ENCODE results near the gene CYSTM1. TPM values are rescaled to one million over a fixed set of nuclear protein-coding genes. Genes with fewer than 3 reads are reported as not detected.

Gene CYSTM1
- total and polyA plus RNA-seq, 4 donors: 8.1 to 45.7 (median 23.4) TPM

DNA sequence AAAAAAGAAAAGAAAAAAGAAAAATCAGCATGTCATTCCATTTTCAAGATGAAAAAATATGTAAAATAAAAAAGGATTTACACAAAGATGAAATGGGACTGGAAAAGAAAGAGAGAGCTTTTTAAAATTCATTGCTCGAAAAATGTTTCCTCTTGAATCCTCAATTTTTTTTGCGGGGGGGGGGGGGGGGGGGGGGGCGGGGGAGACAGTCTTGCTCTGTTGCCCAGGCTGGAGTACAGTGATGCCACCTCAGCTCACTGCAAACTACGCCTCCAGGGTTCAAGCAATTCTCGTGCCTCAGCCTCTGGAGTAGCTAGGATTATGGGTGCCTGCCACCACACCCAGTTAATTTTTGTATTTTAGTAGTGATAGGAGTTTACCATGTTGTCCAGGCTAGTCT, 111.4 kb downstream of the CYSTM1 start:
- H3K27me3 ChIP-seq (ENCODE audit: control insufficient read depth in 4 of 4, insufficient read depth in 4 of 4, low read length in 3 of 4): no peaks in the 10 kb centered on the region
- peaks cover 0 to 3% (median under 1%) of the 10 kb centered on the region in 4 donors for H3K4me1 ChIP-seq (ENCODE audit: control insufficient read depth in 4 of 4, insufficient read depth in 4 of 4, low read length in 3 of 4)
- no peak overlapping the region for H3K27ac ChIP-seq (ENCODE audit: low read depth in 1 of 2, low read length in 2 of 2)
- H3K9ac ChIP-seq (ENCODE audit: low read depth in 1 of 2, low read length in 2 of 2): no peak overlapping the region
- 83% methylated on average over 5 of the region's 5 CpGs for WGBS
- TF ChIP-seq EGR1 (IDR thresholded peaks at IDR 0.05; ENCODE audit: low read depth in 2 of 2): no peak
- no peak for TF ChIP-seq HNF4A (conservative IDR thresholded peaks at IDR 0.05)
- H3K4me3 ChIP-seq (ENCODE audit: low read depth in 1 of 3, low read length in 3 of 3): no peak overlapping the region
- no peaks in the 10 kb centered on the region for H3K9me3 ChIP-seq (ENCODE audit: control insufficient read depth in 4 of 4, low read length in 3 of 4)
- no peaks in the 10 kb centered on the region for H3K36me3 ChIP-seq (ENCODE audit: control insufficient read depth in 4 of 4, insufficient read depth in 3 of 4, low read depth in 1 of 4, low read length in 3 of 4)
- DNase-seq (ENCODE audit: low spot score): no peak

DNA sequence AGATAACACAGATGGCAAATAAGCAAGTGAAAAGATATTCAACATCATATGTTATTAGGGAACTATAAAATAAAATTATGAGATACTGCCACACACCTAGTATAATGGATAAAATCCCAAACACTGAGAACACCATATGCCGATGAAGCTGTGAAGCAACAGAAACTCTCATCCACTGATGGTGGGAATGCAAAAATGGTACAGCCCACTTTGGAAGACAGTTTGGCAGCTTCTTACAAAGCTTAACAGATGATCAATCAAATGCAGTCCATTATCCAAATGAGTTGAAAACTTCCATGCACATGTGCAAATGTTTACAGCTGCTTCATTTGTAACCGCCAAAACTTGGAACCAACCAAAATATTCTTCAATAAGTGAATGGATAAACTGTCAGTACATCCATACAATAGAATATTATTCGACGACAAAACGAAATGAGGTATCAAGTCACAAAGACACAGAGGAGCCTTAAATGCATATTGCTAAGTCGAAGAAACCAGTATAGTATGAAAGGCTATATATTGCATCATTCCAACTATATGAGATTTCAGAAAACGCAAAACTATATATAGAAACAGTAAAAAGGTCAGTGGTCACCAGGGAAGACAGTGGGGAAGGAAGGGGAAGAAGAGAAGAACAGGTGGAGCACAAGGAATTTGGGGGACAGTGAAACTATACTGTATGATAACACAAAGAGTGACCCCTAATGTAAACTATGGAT, 113.0 kb downstream of the CYSTM1 start:
- Histone ChIP-seq H3K4me1 (ENCODE audit: control insufficient read depth in 4 of 4, insufficient read depth in 4 of 4, low read length in 3 of 4) (peaks cover 0 to 5% (median 1%) of the 10 kb centered on the region in 4 donors), H3K4me3 (ENCODE audit: low read depth in 1 of 3, low read length in 3 of 3) (no peak overlapping the region), H3K27ac (ENCODE audit: low read depth in 1 of 2, low read length in 2 of 2) (no peak overlapping the region), H3K9ac (ENCODE audit: low read depth in 1 of 2, low read length in 2 of 2) (no peak overlapping the region), H3K36me3 (ENCODE audit: control insufficient read depth in 4 of 4, insufficient read depth in 3 of 4, low read depth in 1 of 4, low read length in 3 of 4) (no peaks in the 10 kb centered on the region), H3K27me3 (ENCODE audit: control insufficient read depth in 4 of 4, insufficient read depth in 4 of 4, low read length in 3 of 4) (no peaks in the 10 kb centered on the region), H3K9me3 (ENCODE audit: control insufficient read depth in 4 of 4, low read length in 3 of 4) (no peaks in the 10 kb centered on the region)
- no peak for DNase-seq (ENCODE audit: low spot score)
- no peak for TF ChIP-seq HNF4G (IDR thresholded peaks at IDR 0.05)
- no peak for TF ChIP-seq TAF1 (conservative IDR thresholded peaks at IDR 0.05)
- no peak for TF ChIP-seq GABPA (IDR thresholded peaks at IDR 0.05 in 1 of 2, conservative IDR thresholded peaks at IDR 0.05 in 1 of 2)
- TF ChIP-seq, protein P1, sequence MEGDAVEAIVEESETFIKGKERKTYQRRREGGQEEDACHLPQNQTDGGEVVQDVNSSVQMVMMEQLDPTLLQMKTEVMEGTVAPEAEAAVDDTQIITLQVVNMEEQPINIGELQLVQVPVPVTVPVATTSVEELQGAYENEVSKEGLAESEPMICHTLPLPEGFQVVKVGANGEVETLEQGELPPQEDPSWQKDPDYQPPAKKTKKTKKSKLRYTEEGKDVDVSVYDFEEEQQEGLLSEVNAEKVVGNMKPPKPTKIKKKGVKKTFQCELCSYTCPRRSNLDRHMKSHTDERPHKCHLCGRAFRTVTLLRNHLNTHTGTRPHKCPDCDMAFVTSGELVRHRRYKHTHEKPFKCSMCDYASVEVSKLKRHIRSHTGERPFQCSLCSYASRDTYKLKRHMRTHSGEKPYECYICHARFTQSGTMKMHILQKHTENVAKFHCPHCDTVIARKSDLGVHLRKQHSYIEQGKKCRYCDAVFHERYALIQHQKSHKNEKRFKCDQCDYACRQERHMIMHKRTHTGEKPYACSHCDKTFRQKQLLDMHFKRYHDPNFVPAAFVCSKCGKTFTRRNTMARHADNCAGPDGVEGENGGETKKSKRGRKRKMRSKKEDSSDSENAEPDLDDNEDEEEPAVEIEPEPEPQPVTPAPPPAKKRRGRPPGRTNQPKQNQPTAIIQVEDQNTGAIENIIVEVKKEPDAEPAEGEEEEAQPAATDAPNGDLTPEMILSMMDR (IDR thresholded peaks at IDR 0.05; ENCODE audit: low read depth, low read length, missing input control): no peak
- TF ChIP-seq FOXA1 (IDR thresholded peaks at IDR 0.05): no peak
- TF ChIP-seq, protein P2, sequence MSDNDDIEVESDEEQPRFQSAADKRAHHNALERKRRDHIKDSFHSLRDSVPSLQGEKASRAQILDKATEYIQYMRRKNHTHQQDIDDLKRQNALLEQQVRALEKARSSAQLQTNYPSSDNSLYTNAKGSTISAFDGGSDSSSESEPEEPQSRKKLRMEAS (IDR thresholded peaks at IDR 0.05): no peak
- TF ChIP-seq, protein P3, sequence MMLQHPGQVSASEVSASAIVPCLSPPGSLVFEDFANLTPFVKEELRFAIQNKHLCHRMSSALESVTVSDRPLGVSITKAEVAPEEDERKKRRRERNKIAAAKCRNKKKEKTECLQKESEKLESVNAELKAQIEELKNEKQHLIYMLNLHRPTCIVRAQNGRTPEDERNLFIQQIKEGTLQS (IDR thresholded peaks at IDR 0.05): no peak
- no peak for TF ChIP-seq RAD21 (IDR thresholded peaks at IDR 0.05)
- no peak for TF ChIP-seq SP1 (IDR thresholded peaks at IDR 0.05)
- TF ChIP-seq HNF4A (conservative IDR thresholded peaks at IDR 0.05): no peak
- no peak for TF ChIP-seq JUND (IDR thresholded peaks at IDR 0.05)
- no peak for TF ChIP-seq EGR1 (IDR thresholded peaks at IDR 0.05; ENCODE audit: low read depth in 2 of 2)
- TF ChIP-seq FOXA2 (IDR thresholded peaks at IDR 0.05): no peak
- WGBS: 93% methylated on average over 7 of the region's 7 CpGs

DNA sequence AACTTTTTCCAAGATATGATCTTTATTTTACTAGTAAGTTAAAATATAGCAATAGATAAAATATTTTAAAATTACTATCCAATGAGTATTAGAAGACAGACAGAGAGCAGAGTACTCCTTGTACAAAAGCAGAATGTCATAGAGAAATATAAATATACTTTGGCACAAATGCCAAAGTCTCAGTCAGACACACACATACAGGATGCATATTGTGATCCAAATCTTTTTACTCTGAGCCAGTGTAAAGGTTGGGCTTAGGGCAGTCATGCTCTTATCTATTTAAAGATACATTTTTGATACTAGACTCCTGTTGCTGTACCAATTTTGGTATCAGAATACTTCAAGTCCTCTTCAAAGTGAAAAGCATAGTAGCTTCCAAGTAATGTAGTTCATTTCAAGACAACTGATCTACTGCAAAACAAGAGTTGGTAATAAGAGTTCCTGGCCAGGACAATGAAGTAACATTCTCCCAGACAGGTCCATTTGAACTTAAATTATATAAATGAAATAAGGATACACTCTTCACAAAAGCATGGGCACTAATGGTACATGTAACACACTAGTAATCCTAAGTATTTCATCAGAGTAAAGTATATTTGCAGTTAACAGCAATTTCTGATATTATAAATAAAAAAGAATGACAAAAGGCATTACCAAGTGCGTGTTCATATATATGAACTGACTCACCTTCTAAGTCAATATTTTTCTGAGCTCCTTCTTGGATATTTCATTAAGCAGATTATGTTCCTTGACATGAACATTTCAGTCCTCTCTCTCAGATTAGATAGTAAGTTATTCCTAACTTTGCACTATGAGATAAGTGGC, 117.4 kb downstream of the CYSTM1 start:
- no peak for DNase-seq (ENCODE audit: low spot score)
- peaks cover 0 to 7% (median 4%) of the 10 kb centered on the region in 4 donors for H3K4me1 ChIP-seq (ENCODE audit: control insufficient read depth in 4 of 4, insufficient read depth in 4 of 4, low read length in 3 of 4)
- no peak overlapping the region for H3K9ac ChIP-seq (ENCODE audit: low read depth in 1 of 2, low read length in 2 of 2)
- TF ChIP-seq, protein P3 (IDR thresholded peaks at IDR 0.05): no peak
- TF ChIP-seq RXRA (IDR thresholded peaks at IDR 0.05) (no peak), FOXA1 (IDR thresholded peaks at IDR 0.05) (no peak), HNF4G (IDR thresholded peaks at IDR 0.05) (no peak), RAD21 (IDR thresholded peaks at IDR 0.05) (no peak), YY1 (IDR thresholded peaks at IDR 0.05) (no peak)
- H3K4me3 ChIP-seq (ENCODE audit: low read depth in 1 of 3, low read length in 3 of 3): no peak overlapping the region
- no peaks in the 10 kb centered on the region for H3K36me3 ChIP-seq (ENCODE audit: control insufficient read depth in 4 of 4, insufficient read depth in 3 of 4, low read depth in 1 of 4, low read length in 3 of 4)
- H3K9me3 ChIP-seq (ENCODE audit: control insufficient read depth in 4 of 4, low read length in 3 of 4): no peaks in the 10 kb centered on the region
- H3K27ac ChIP-seq (ENCODE audit: low read depth in 1 of 2, low read length in 2 of 2): peak overlapping the region in 1 of 2 donors; percentile 1
- H3K27me3 ChIP-seq (ENCODE audit: control insufficient read depth in 4 of 4, insufficient read depth in 4 of 4, low read length in 3 of 4): no peaks in the 10 kb centered on the region
- WGBS: 80% methylated on average over 1 of the region's 1 CpG
